H54 (cell line): ENCODE measurements around the gene CMTM8.

Experiments
- DNase-seq: peaks from one replicate; pipeline ENCODE4 v3.0.0; 2011; ENCODE audit warnings: low spot score, mixed read lengths; ENCODE audit not compliant: insufficient read length
- FAIRE-seq: peaks from 3 replicates; lab custom pipeline; 2011; peaks lifted over from hg19 to GRCh38; lab: Jason Lieb, UNC
- POLR2A ChIP-seq: IDR thresholded peaks from 2 replicates; pipeline ENCODE4 v1.6.1; 2011; ENCODE audit warnings: low read depth, mild to moderate bottlenecking, low read length

Gene CMTM8

DNA sequence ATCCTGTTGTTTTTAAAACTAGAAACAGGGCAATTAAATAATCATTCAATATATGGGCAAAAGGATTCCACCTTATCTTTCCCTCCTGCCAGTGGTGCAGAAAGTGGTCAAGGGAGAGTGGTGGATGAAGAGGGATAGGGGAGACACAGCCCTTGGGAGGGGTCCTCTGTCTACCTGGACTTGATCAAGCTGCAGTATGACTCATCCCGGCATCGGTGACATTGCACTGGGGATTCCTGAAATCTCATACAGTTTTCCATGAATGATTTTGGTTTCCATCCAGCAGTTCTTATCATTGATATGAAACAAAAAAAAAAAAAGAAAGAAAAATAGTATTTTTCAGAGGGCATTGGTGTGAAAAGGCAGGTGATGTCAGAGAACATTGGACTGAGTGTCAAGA is 62.9 kb downstream of the CMTM8 start:
- FAIRE-seq (no peak), DNase-seq (no peak)
- no peak for TF ChIP-seq POLR2A

DNA sequence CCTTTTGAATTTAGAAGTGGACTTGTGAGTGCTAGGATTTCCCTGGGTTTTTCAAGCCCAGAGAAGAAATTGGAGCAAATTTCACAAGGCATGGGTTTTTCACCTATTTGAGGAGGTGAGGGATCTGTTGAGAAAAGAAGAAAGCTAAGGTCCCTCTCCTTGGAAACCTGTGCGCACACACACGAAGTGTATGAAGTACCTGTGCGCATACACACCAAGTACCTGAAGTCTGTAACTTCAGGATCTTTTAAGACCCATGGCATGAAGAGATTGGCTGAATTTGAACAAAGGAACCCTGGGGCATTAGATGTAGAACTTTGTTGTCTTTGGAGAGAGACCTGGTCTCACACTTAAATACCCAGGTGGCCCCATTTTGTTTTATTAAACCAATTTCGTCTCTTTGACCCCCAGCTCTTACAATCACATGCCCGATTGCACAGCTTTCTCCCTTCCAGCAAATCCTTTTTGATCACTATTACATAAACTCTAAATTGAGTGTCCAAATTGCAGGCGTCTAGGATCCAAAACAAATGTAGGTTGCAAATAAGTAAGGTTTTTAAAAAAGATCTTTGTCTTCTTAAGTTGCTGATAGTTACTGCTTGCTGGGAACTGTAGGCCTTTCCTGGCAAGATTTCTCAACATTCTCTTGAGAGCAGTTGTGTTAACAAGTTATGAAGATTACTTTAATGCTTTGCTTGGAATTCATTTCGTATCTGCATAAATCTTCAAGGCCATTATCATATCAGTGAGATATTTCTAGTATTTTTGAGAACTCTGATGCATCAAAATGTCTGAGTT is 64.3 kb downstream of the CMTM8 start:
- DNase-seq (no peak), FAIRE-seq (no peak)
- TF ChIP-seq POLR2A = no peak

DNA sequence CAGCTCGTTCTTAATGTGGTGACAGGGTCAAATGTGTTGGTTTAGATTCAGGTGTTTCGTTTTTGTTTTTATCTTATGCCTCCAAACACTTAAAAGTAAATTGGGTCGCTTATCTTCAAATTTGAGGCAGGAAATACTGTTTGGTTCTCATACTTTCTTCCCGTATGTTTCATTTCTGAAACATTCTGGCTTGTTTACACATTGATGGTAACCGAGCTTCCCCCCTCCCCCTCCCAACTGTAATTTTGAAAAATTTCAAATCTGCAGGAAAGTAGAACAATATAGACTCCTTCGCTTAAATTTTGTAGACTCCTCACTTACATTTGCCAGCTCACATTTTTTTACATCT is 64.9 kb downstream of the CMTM8 start:
- FAIRE-seq (no peak), DNase-seq (no peak)
- TF ChIP-seq POLR2A = no peak

GRCh38 chr3:32303977-32304881 is 65.7 kb downstream of the CMTM8 start:
- DNase-seq (no peak), FAIRE-seq (no peak)
- TF ChIP-seq POLR2A = no peak

DNA sequence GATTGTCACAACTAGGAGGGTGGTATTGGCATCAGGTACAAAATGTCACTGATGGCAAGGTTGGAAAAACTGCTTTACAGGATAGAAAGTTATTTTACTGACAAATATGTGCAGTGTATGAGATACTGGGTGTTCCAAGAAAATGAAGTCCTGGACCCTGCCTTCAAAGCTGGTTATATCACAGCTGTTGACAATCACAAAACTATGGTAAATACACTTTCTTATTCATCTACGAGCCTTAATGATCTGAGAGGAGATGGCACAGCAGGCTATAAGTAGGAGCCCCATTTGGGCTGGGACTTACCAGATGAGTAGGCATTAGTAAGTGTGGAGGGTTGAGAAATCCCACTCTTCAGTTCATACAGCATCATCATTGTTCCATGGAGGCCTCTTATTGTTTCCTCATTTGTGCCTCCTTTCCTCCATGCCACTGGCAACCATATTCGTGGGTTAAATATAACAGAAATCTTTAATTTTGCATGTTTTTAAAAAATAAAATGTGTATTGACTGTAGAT is 66.9 kb downstream of the CMTM8 start:
- no peak for TF ChIP-seq POLR2A
- FAIRE-seq (no peak), DNase-seq (no peak)

- FAIRE-seq (no peak), DNase-seq (no peak)
- TF ChIP-seq POLR2A = no peak
These were observed 67.6 kb downstream of the CMTM8 start for GRCh38 chr3:32306072-32306471.

GRCh38 chr3:32307591-32307990 is 69.1 kb downstream of the CMTM8 start:
- no peak for TF ChIP-seq POLR2A
- no peak for DNase-seq
- FAIRE-seq = no peak

DNA sequence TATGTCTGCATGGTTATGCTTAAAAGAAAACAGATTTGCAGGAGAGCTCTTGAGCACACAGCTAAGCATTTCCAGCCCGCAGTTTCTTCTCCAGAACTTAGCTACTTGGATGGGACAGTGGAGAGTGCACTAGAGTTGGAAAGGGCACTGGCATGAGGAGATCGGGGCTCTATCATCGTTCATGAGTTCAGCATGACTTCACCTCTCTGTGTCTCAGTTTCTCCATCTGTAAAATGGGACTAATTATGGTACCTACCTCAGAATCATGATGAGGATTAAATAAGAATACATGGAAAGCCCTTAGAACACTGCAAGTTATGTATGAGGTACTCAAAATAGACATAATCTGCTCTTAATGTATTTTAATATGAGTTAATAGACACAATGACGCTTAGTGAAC is 69.9 kb downstream of the CMTM8 start:
- no peak for DNase-seq
- no peak for FAIRE-seq
- no peak for TF ChIP-seq POLR2A

GRCh38 chr3:32309654-32310242 is 71.3 kb downstream of the CMTM8 start:
- no peak for DNase-seq
- FAIRE-seq = no peak
- TF ChIP-seq POLR2A = no peak

DNA sequence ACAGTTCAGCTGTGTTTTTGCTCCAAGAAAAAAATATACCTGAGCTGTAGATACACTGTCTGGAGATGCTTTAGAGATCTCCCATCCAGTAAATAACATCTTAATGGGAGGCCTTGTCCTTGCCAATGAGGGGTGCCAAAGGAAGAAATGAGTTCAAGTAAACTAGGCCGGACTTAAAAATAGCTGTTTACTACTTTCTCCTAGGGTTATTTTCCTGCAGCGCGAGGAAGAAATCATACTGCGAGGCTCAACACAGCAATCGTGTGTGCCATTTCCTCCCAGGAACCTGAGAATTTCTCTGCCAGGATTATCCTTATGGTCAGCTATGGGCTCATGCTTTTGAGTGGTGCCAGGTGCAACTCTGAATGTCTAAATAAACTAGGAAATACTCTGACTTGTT is 71.9 kb downstream of the CMTM8 start:
- DNase-seq (no peak), FAIRE-seq (no peak)
- no peak for TF ChIP-seq POLR2A

DNA sequence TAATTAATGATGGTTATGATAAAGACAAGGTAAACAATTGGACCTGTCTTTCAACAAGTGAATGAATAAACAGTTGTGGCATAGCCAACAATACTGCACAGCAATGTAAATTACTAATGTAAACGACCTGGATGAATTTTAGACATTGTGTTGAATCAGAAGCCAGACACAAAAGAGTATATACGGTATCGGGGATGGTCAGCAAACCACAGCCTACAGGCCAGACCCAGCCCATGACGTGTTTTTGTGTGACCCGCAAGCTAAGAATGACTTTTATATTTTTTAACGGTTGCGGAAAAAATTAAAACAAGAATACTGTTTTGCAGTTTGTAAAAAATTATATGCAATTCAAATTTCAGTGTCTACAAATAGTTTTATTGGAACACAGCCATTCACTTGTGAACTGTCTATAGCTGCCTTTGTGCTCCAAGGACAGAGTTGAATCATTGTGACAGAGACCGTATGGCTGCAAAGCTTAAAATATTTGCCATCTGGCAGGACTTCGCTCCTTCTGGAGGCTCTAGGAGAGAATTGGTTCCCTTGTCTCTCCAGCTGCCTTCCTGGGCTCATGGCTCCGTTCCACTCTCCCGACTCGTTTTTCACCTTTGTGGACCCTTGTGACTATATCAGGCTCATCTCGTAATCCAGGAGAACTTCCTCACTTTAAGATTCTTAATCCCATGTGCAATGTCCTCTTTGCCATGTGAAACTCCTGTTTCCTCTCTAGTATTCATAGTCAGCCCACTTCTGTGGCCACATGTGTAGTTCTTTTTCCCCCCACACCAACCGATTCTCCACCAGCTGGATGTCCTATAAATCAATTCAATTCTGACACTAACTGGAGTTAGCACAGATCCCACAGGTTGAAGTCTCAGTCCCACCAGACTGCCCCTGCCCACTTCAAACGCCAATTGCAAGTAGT is 72.7 kb downstream of the CMTM8 start:
- no peak for TF ChIP-seq POLR2A
- FAIRE-seq (no peak), DNase-seq (no peak)

GRCh38 chr3:32312251-32312650 is 73.8 kb downstream of the CMTM8 start:
- no peak for TF ChIP-seq POLR2A
- FAIRE-seq = no peak
- no peak for DNase-seq

GRCh38 chr3:32313169-32313568 is 74.7 kb downstream of the CMTM8 start:
- no peak for DNase-seq
- FAIRE-seq = no peak
- no peak for TF ChIP-seq POLR2A
